ENCODE results near the gene THSD7B. TPM values are rescaled to one million over a fixed set of nuclear protein-coding genes. Genes with fewer than 3 reads are reported as not detected.

THSD7B gene
- total RNA-seq, 1 experiment from 2014 or later: under 0.01 TPM

GRCh38 chr2:136796339-136796738 lies 31.0 kb downstream of the THSD7B start:
- H3K4me1 ChIP-seq (ENCODE audit: insufficient read depth, low read length): no peaks in the 10 kb centered on the region
- H4K20me1 ChIP-seq (ENCODE audit: low read length): no peaks in the 10 kb centered on the region
- no peaks in the 10 kb centered on the region for H3K9me2 ChIP-seq (replicated peaks; ENCODE audit: low read length)
- no peak overlapping the region for H2AFZ ChIP-seq (ENCODE audit: low read length)
- H3K27me3 ChIP-seq (ENCODE audit: low read length): peaks cover 8% of the 10 kb centered on the region; the same call in 1 of the 2 replicates
- no peaks in the 10 kb centered on the region for H3K79me2 ChIP-seq (ENCODE audit: low read length)
- no peaks in the 10 kb centered on the region for H3K36me3 ChIP-seq (ENCODE audit: low read depth, low read length)
- DNase-seq (no peak), ATAC-seq (no peak)
- no peaks in the 10 kb centered on the region for H3F3A ChIP-seq (ENCODE audit: low read length, unreplicated experiment)
- H3K9ac ChIP-seq (ENCODE audit: low read length): no peak overlapping the region
- ChIA-PET CTCF (no interaction called here), POLR2A (ENCODE audit: unreplicated experiment) (no interaction called here)
- TF ChIP-seq EZH2phosphoT487 (IDR thresholded peaks at IDR 0.05; ENCODE audit: borderline replicate concordance, low read length) (no peak), CTCF (conservative IDR thresholded peaks at IDR 0.05; ENCODE audit: low read depth, low read length) (no peak)
- no TSS peak for BruUV-seq (replicated peaks)
- intact Hi-C loops (cut with micrococcal nuclease): no loop called here
- no peak overlapping the region for H3K4me2 ChIP-seq (ENCODE audit: low read length)
- H3K4me3 ChIP-seq (ENCODE audit: low read length): no peak overlapping the region
- no peak overlapping the region for H3K27ac ChIP-seq (ENCODE audit: low read length)
- no peaks in the 10 kb centered on the region for H3K9me3 ChIP-seq (ENCODE audit: low read length)

GRCh38 chr2:136798766-136799165 lies 33.4 kb downstream of the THSD7B start:
- no peak for ATAC-seq
- intact Hi-C loops (cut with micrococcal nuclease): no loop called here
- Histone ChIP-seq H3K79me2 (ENCODE audit: low read length) (no peaks in the 10 kb centered on the region), H3K27ac (ENCODE audit: low read length) (no peak overlapping the region), H3K4me2 (ENCODE audit: low read length) (no peak overlapping the region), H4K20me1 (ENCODE audit: low read length) (no peaks in the 10 kb centered on the region), H3K9me2 (replicated peaks; ENCODE audit: low read length) (no peaks in the 10 kb centered on the region), H3K36me3 (ENCODE audit: low read depth, low read length) (no peaks in the 10 kb centered on the region), H3K4me1 (ENCODE audit: insufficient read depth, low read length) (no peaks in the 10 kb centered on the region), H3K4me3 (ENCODE audit: low read length) (no peak overlapping the region), H3K27me3 (ENCODE audit: low read length) (peaks cover 8% of the 10 kb centered on the region; the same call in 1 of the 2 replicates), H2AFZ (ENCODE audit: low read length) (no peak overlapping the region), H3K9me3 (ENCODE audit: low read length) (no peaks in the 10 kb centered on the region), H3K9ac (ENCODE audit: low read length) (no peak overlapping the region), H3F3A (ENCODE audit: low read length, unreplicated experiment) (no peaks in the 10 kb centered on the region)
- ChIA-PET POLR2A (ENCODE audit: unreplicated experiment) (no interaction called here), CTCF (no interaction called here)
- no peak for DNase-seq
- BruUV-seq (replicated peaks): no TSS peak
- TF ChIP-seq EZH2 (IDR thresholded peaks at IDR 0.05; ENCODE audit: low read length, unreplicated experiment): no peak

- Histone ChIP-seq H3F3A (ENCODE audit: low read length, unreplicated experiment) (no peaks in the 10 kb centered on the region), H2AFZ (ENCODE audit: low read length) (no peak overlapping the region), H3K4me3 (ENCODE audit: low read length) (no peak overlapping the region), H3K4me1 (ENCODE audit: insufficient read depth, low read length) (no peaks in the 10 kb centered on the region), H3K27ac (ENCODE audit: low read length) (no peak overlapping the region), H3K36me3 (ENCODE audit: low read depth, low read length) (no peaks in the 10 kb centered on the region), H3K9me2 (replicated peaks; ENCODE audit: low read length) (no peaks in the 10 kb centered on the region), H4K20me1 (ENCODE audit: low read length) (no peaks in the 10 kb centered on the region), H3K27me3 (ENCODE audit: low read length) (peaks cover 8% of the 10 kb centered on the region; the same call in 1 of the 2 replicates), H3K79me2 (ENCODE audit: low read length) (no peaks in the 10 kb centered on the region), H3K9me3 (ENCODE audit: low read length) (no peaks in the 10 kb centered on the region), H3K4me2 (ENCODE audit: low read length) (no peak overlapping the region), H3K9ac (ENCODE audit: low read length) (no peak overlapping the region)
- CTCF ChIA-PET: no interaction called here
- no TSS peak for BruUV-seq (replicated peaks)
- DNase-seq (no peak), ATAC-seq (no peak)
- intact Hi-C loops (cut with micrococcal nuclease): no loop called here
- no peak for TF ChIP-seq EZH2phosphoT487 (IDR thresholded peaks at IDR 0.05; ENCODE audit: borderline replicate concordance, low read length)
- TF ChIP-seq EZH2 (IDR thresholded peaks at IDR 0.05; ENCODE audit: low read length, unreplicated experiment): no peak
- no peak for TF ChIP-seq CTCF (conservative IDR thresholded peaks at IDR 0.05; ENCODE audit: low read depth, low read length)
- POLR2A ChIA-PET (ENCODE audit: unreplicated experiment): no interaction called here
Observed at GRCh38 chr2:136801661-136802060, 36.3 kb downstream of the THSD7B start.

Measured in PC-3 (cell line).